Left lung (tissue), 10 donors: ENCODE data around the gene PMPCA. TPM values are rescaled to one million over a fixed set of nuclear protein-coding genes. Genes with fewer than 3 reads are reported as not detected.

Experiments
- ATAC-seq: fragments of 200-7000 bp; cut with Tn5 transposase; one replicate; pipeline ENCODE4 v1.9.1; 2020; ENCODE audit warnings: moderate library complexity
- DNase-seq, 4 donors: peaks; one replicate each; pipeline ENCODE4 v3.0.0-alpha.2; 2013 to 2020
- H3K27ac ChIP-seq, 2 donors: fragments of 200-600 bp; sonication (generic) in 1 of 2; one replicate each; pipeline versions ENCODE4 v1.5.0 to v1.8.0; 2020 to 2021
- H3K27me3 ChIP-seq, 2 donors: fragments of 200-600 bp; sonication (generic) in 1 of 2; one replicate each; pipeline versions ENCODE4 v1.5.0 to v1.8.0; 2020 to 2021
- H3K36me3 ChIP-seq, 2 donors: fragments of 200-600 bp; sonication (generic) in 1 of 2; one replicate each; pipeline versions ENCODE4 v1.5.0 to v1.8.0; 2020 to 2021
- H3K4me1 ChIP-seq, 2 donors: fragments of 200-600 bp; one replicate each; pipeline ENCODE4 v1.8.0; 2021
- H3K4me3 ChIP-seq, 2 donors: fragments of 200-600 bp; sonication (generic) in 1 of 2; one replicate each; pipeline versions ENCODE4 v1.5.0 to v1.8.0; 2020 to 2021; ENCODE audit warnings: mild to moderate bottlenecking in 1 of 2
- H3K9me3 ChIP-seq, 2 donors: fragments of 200-600 bp; sonication (generic) in 1 of 2; one replicate each; pipeline versions ENCODE4 v1.5.0 to v1.8.0; 2020 to 2021
- intact Hi-C, 2 donors: fragments of 100-400 bp; cut with DNase I; formaldehyde crosslinking; loops; one replicate each; pipeline versions ENCODE4 v1.11.2 to v1.14.2; 2022
- polyA plus RNA-seq, 6 donors: library from polyadenylated mRNA; unstranded; fragments of 120-200 nt; gene quantifications; one replicate each; pipeline ENCODE4 v1.2.1, GENCODE V29; 2013; ENCODE audit not compliant: insufficient read length in 6 of 6
- total RNA-seq, 2 donors: library from RNA; stranded (reverse); fragmentation: NEBNext Ultra II Directional; extraction: Animal tissue kit (Norgen Biotek cat#: 25700); gene quantifications; one replicate each; pipeline ENCODE4 v1.2.1, GENCODE V29; 2021
- TF ChIP-seq, protein P1 (sequence below), 2 donors: fragments of 200-600 bp; sonication (generic) in 1 of 2; IDR thresholded peaks; one replicate each; pipeline versions ENCODE4 v1.5.0 to v1.8.0; 2021; ENCODE audit warnings: antibody characterized with exemption in 2 of 2
- donor health status: DM: no; HTN: yes; CAD: no.
- donor health status: DM: no; HTN: no; CAD: no.

Gene PMPCA
- total and polyA plus RNA-seq, 8 donors = 44.7 to 59.5 (median 53.1) TPM

DNA sequence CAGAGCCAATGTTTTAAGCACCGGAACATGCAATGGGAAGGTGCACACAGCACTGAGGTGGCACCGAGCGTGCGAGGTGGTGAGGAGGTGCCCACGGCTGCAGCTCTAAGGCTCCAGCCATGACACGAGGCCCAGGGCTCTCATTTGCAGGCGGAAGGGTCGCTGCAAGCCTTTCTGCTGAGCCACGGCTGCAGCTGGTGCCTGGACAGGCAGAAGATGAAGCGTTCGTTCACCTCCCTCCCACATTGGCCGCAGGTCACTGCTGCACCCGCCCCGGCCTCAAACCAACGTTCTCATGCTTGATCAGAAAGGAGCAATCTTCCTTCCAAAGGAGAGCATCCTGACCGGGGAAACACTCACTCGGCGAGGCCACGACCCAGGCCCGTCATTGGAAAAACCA, 33.6 kb downstream of the PMPCA start:
- Histone ChIP-seq H3K4me3 (no peak overlapping the region), H3K4me1 (peaks cover 0 to 12% of the 10 kb centered on the region in 2 donors), H3K36me3 (peaks cover 0 to 87% of the 10 kb centered on the region in 2 donors), H3K27ac (no peak overlapping the region), H3K27me3 (peaks cover 0 to 1% of the 10 kb centered on the region in 2 donors), H3K9me3 (no peaks in the 10 kb centered on the region)
- TF ChIP-seq, protein P1, sequence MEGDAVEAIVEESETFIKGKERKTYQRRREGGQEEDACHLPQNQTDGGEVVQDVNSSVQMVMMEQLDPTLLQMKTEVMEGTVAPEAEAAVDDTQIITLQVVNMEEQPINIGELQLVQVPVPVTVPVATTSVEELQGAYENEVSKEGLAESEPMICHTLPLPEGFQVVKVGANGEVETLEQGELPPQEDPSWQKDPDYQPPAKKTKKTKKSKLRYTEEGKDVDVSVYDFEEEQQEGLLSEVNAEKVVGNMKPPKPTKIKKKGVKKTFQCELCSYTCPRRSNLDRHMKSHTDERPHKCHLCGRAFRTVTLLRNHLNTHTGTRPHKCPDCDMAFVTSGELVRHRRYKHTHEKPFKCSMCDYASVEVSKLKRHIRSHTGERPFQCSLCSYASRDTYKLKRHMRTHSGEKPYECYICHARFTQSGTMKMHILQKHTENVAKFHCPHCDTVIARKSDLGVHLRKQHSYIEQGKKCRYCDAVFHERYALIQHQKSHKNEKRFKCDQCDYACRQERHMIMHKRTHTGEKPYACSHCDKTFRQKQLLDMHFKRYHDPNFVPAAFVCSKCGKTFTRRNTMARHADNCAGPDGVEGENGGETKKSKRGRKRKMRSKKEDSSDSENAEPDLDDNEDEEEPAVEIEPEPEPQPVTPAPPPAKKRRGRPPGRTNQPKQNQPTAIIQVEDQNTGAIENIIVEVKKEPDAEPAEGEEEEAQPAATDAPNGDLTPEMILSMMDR (IDR thresholded peaks at IDR 0.05) = no peak
- no peak for DNase-seq
- intact Hi-C loops = no loop called here
- ATAC-seq = no peak

DNA sequence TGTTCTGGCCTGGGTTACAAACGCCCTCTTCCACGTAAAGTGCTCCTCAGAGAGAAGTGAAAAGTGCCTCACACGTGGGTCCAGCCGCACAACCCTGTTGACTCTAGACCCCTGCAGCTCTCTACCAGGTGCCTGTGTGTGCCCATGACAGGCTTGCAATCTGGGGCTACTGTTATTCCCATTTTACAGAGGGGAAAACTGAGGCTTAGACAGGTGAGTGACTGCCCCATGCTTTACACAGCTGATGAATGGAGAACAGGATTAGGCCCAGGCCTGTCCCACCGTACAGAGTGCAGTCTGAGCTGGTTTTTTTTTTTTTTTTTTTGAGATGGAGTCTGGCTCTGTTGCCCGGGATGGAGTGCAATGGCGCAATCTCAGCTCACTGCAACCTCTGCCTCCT, 35.3 kb downstream of the PMPCA start:
- Histone ChIP-seq H3K9me3 (no peaks in the 10 kb centered on the region), H3K4me3 (no peak overlapping the region), H3K36me3 (peaks cover 0 to 97% of the 10 kb centered on the region in 2 donors), H3K27ac (no peak overlapping the region), H3K27me3 (no peaks in the 10 kb centered on the region), H3K4me1 (no peaks in the 10 kb centered on the region)
- no peak for DNase-seq
- TF ChIP-seq, protein P1 (IDR thresholded peaks at IDR 0.05) = no peak
- no peak for ATAC-seq
- intact Hi-C loops = no loop called here

DNA sequence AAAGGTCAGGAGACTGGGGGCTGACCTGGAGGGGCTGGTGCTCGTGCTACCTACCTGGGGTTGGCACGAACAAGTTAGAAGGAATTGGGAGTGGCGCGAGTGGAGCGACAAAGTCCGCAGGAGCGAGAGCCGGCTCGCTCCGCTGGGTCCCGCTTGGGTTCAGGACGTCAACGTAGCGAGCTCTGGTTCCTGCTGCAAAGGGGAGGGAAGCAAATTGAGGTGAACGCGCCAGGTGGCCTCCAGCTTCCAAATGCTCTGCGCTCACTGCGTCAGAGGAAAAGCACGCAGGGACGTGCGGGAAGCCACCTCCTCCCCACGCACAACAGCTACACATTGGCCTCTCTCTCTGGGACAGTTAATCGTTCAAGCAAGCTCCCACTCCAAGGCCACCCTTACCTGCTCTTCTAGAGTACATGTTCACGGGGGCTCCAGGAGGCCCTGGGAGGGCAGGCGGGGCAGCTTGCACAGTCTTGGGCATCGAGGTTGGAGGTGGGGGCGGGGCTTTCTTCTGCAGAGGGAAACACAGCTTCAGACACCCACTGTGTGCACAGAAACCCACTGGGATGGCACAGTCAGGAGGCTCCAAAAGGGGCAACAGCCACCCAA, 36.8 kb downstream of the PMPCA start:
- Histone ChIP-seq H3K27me3 (no peaks in the 10 kb centered on the region), H3K9me3 (no peaks in the 10 kb centered on the region), H3K4me1 (no peaks in the 10 kb centered on the region), H3K4me3 (no peak overlapping the region), H3K36me3 (peaks cover 0 to 97% of the 10 kb centered on the region in 2 donors), H3K27ac (no peak overlapping the region)
- DNase-seq = no peak
- ATAC-seq = no peak
- TF ChIP-seq, protein P1 (IDR thresholded peaks at IDR 0.05) = no peak
- intact Hi-C loops = no loop called here

DNA sequence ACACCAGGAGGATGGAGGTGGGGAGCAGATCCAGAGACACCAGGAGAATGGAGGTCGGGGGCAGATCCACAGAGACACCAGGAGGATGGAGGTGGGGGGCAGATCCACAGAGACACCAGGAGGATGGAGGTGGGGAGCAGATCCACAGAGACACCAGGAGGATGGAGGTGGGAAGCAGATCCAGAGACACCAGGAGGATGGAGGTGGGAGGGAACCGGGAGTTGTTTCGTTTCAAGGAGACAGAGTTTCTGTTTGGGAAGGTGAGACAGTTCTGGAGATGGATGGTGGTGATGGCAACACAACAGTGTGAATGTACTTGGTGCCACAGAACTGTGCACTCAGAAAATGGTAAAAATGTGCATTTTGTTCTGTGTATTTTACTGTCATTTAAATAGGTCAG, 38.2 kb downstream of the PMPCA start:
- no peak overlapping the region for H3K27ac ChIP-seq
- intact Hi-C loops = no loop called here
- no peaks in the 10 kb centered on the region for H3K9me3 ChIP-seq
- no peaks in the 10 kb centered on the region for H3K4me1 ChIP-seq
- TF ChIP-seq, protein P1 (IDR thresholded peaks at IDR 0.05) = no peak
- H3K27me3 ChIP-seq = no peaks in the 10 kb centered on the region
- H3K36me3 ChIP-seq = peaks cover 0 to 97% of the 10 kb centered on the region in 2 donors
- no peak overlapping the region for H3K4me3 ChIP-seq
- DNase-seq = no peak
- ATAC-seq = no peak

DNA sequence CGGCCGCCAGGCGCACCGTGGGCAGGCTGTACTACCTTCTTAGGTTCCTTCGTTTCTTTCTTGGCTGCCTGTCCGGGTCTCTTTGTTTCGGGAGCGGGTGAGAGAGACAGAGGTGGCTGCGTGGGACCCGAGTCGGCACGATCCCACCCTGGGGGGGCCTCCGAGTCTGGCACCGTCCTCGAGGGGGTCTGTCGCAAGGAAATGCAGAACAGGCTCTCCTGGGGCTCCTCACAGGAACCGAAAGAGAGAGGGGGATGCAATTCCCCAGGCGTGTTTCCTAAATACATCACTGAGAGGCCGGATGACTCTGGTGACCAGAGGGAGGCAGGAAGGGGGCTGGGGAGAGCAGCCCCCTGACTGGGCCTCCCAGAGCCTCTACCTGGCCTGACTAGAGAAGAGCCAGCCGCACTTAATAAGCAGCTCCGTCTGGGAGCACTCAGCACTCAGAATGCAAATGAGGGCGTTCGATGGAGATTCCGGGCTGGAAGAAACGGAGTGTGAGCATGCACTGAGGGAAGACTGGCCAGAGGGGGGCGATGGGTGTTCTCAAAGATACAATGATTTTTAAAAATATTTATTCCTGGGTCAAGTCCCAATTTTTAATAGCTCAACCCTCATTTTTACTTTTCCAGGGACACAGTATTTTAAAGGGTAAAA, 40.9 kb downstream of the PMPCA start:
- Histone ChIP-seq H3K9me3 (no peaks in the 10 kb centered on the region), H3K27me3 (no peaks in the 10 kb centered on the region), H3K4me3 (no peak overlapping the region), H3K27ac (no peak overlapping the region), H3K36me3 (peaks cover 0 to 97% of the 10 kb centered on the region in 2 donors), H3K4me1 (no peaks in the 10 kb centered on the region)
- TF ChIP-seq, protein P1 (IDR thresholded peaks at IDR 0.05) = no peak
- no peak for DNase-seq
- no peak for ATAC-seq
- intact Hi-C loops = no loop called here
